GM18517 (cell line): ENCODE data around the gene CSNK1D.

Source experiments
- ATAC-seq: cut with Tn5 transposase; IDR thresholded peaks from one replicate; pipeline ENCODE4 v1.9.1; 2021; ENCODE audit warnings: mild to moderate bottlenecking, moderate library complexity; ENCODE audit not compliant: unreplicated experiment

The CSNK1D gene

DNA sequence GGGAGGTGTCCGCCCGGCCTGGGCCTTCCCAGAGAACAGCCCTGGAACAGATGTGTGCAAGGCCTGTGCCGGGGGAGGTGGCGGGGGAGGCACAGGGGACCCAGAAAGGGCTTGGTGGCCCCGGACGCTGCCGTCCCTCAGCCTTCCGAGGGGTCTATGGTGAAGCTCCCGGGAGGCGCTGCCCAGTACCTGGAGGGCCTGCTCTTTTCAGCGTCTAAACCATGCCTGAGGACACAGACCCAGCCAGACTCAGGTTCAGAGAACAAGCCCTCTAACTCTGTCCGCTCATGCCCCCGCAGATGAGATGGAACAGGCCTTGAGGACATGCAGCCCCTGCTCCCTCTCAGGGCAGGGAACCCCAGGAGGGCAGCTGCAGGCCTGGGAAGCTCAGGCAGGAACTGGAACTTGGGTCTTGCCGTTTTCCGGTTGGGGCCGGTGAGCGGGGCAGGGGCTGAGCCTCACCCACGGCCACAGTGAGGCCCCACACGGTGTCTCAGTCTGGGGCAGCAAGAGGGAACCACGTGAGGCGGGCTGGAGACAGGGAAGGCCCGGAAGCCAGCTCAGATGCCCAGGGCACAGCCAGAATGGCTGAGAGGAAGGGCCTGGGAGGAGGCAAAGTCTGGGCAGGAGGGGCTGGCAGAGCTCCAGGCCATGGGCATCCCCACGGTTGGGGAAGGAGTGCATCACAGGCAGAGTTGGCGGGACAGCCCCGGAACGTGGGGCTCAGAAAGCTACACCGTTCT is 32.1 kb downstream of the CSNK1D start:
- no peak for ATAC-seq

DNA sequence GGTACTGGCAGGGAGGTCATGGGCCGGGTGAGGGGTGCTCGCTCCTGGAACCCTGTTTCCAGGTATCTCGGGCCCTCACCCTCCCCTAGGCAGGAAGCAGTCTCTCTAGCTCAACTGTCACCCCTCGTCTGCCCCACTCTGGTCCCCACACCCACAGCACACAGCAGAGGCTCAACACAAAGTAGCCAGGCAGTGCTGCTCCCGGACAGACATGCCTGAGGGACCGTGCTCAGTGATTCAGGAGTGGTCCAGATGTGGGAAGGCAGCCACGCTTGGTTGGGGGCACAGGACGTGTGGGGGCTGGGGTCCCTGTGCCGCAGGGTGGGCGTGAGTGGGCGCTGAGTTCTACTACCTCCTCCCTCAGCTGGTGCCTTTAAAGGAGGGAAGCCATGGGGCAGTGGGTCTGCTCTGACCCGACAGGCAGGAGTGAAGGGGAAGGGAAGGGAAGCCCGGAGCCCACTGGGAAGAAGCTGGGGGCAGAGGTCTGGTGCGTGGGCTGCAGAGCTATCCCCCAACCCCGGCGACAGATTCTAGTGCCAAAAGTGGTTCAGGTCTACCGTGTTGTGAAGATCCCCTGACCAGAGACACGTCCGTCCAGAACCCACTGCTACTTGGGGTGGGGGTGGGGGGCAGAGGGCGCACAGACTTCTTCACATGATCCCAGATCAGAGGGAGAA is 32.9 kb downstream of the CSNK1D start:
- no peak for ATAC-seq

DNA sequence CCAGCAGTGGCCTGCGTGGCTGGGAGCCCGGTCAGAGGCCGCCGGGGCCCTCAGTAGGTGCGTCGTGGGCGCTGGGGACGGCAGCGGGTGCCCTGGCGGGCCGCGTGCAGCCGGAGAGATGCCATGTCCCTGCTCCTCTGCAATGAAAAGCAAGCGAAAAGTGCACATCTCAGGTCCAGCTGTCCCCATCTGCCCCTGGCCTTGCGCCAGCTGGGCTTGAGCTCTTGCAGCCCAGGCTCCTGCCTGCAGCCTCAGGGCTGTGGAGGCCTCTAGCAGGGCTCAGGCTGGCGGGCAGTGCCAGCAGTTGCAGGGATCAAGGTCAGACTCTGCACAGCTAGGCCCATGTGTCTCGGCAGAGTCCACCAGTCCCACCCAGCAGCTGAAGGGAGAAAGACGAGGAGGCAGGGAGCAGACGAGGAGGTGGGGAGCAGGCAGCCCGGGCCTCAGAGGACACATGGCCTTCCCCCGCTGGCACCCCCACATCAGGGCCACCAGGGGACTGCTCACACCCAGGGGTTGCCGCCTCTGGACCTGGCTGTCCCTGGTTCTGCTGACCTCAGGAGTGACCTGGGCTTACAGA is 33.5 kb downstream of the CSNK1D start:
- ATAC-seq, result no peak

DNA sequence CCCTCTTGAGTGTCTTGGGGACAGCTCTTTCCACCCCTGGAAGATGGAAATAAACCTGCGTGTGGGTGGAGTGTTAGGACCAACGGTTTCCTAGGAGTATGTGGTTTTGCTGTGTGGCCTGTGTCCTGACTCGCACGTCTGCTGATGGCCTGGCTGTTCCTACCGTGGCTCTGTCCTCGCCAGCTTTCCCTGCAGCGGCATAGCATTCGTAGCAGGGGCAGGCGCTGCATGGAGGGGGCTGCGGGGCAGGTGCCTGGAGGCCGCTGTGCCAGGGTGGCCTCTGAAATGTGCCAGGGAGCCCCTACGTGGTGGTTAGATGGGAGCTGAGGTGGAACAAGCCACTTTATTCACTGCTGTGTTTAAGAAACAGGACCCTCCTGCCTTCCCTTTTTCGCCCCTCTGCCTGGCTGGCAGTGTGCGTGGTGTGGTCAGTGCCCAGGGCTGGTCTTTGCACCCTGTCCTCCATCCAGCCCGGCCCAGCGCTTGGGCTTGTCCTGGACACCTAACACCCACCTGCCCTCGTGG is 34.0 kb downstream of the CSNK1D start:
- no peak for ATAC-seq

DNA sequence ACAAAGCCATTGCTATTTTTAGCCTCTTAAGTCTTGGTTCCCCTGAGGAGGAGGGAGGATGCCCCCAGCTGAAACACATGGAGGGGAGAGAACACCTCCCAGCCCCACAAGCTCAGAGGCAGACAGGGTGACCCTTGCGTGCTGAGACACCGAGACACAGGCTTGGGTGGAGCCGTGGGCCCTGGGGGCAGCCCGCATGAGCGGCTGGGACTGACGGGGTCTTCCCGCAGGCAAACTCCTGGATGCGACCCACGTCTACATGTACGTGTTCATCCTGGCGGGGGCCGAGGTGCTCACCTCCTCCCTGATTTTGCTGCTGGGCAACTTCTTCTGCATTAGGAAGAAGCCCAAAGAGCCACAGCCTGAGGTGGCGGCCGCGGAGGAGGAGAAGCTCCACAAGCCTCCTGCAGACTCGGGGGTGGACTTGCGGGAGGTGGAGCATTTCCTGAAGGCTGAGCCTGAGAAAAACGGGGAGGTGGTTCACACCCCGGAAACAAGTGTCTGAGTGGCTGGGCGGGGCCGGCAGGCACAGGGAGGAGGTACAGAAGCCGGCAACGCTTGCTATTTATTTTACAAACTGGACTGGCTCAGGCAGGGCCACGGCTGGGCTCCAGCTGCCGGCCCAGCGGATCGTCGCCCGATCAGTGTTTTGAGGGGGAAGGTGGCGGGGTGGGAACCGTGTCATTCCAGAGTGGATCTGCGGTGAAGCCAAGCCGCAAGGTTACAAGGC is 34.9 kb downstream of the CSNK1D start:
- ATAC-seq, result no peak

DNA sequence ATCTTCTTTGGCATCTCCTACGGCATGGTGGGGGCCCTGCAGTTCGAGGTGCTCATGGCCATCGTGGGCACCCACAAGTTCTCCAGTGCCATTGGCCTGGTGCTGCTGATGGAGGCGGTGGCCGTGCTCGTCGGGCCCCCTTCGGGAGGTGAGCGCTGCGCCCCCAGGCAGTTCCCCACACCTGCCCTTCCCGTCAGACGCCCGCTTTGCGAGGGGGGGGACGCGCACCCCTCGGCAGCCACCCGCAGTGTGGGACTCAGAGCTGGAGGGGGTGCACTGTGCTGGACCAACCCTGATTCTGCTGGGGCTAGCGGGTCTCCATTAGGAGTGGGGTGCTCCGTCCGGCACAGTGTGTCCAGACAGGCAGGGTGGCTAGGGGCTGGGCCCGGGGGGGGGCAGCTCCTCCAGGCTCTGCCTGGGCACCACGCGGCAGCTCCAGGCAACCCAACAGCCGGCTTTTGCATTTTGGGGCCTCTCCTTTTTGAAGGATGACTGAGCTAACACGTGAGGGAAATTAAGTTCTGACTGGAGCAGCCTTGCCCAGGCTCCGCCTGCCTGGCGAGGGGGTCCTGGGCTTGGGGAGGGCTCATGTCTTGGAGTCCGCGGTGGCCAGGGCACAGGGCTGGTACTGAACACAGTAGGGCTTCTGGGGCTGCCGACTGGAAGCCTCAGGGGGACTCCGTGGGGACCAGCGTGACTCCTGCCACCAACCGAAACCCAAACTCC is 35.6 kb downstream of the CSNK1D start:
- no peak for ATAC-seq

DNA sequence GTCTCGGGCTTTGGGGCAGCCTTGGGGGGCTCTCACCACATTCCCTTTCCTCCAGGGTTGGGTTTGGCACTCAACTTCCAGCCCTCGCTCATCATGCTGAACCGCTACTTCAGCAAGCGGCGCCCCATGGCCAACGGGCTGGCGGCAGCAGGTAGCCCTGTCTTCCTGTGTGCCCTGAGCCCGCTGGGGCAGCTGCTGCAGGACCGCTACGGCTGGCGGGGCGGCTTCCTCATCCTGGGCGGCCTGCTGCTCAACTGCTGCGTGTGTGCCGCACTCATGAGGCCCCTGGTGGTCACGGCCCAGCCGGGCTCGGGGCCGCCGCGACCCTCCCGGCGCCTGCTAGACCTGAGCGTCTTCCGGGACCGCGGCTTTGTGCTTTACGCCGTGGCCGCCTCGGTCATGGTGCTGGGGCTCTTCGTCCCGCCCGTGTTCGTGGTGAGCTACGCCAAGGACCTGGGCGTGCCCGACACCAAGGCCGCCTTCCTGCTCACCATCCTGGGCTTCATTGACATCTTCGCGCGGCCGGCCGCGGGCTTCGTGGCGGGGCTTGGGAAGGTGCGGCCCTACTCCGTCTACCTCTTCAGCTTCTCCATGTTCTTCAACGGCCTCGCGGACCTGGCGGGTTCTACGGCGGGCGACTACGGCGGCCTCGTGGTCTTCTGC is 36.3 kb downstream of the CSNK1D start:
- no peak for ATAC-seq

DNA sequence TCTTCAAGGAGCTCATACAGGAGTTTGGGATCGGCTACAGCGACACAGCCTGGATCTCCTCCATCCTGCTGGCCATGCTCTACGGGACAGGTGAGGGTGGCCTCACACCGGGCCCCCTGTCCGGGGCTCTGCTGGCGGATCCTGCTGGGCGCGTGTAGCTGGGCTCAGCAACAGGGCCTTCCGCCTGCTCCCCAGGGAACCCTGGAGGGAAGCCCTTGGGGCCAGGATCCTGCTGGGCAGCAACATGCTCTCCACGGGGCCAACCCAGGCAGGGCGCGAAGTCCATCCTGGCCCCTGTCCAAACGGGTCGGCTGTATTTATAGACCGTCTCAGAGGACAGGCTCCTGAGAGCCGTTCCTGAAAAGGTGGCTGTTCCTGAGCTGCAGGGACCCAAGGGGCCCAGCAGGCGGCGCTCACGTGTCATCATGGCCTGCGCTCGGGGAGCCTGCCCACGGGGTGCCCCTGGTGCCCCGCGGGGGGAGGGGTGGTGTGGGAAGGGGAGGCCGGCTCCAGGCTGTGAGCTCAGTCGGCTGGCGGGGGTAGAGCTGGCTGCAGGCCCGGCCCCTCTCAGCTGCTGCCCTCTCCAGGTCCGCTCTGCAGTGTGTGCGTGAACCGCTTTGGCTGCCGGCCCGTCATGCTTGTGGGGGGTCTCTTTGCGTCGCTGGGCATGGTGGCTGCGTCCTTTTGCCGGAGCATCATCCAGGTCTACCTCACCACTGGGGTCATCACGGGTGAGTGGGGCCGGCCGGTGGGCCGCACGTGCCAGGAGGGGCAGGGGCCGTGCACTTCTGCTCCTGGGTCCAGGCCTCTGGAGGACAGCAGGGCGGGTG is 37.1 kb downstream of the CSNK1D start:
- ATAC-seq, result no peak

DNA sequence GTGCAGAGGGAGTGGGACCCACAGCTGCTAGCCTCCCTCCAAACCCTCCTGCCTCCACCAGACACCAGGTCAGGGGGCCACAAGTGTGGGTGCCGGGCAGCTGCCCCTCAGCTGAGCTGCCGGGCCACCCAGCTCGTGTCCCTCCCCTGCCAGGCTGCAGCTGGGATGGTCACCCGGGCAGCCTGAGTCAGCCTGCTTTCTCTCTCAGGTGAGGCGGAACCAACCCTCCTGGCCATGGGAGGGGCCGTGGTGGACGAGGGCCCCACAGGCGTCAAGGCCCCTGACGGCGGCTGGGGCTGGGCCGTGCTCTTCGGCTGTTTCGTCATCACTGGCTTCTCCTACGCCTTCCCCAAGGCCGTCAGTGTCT is 37.7 kb downstream of the CSNK1D start:
- ATAC-seq, result no peak

DNA sequence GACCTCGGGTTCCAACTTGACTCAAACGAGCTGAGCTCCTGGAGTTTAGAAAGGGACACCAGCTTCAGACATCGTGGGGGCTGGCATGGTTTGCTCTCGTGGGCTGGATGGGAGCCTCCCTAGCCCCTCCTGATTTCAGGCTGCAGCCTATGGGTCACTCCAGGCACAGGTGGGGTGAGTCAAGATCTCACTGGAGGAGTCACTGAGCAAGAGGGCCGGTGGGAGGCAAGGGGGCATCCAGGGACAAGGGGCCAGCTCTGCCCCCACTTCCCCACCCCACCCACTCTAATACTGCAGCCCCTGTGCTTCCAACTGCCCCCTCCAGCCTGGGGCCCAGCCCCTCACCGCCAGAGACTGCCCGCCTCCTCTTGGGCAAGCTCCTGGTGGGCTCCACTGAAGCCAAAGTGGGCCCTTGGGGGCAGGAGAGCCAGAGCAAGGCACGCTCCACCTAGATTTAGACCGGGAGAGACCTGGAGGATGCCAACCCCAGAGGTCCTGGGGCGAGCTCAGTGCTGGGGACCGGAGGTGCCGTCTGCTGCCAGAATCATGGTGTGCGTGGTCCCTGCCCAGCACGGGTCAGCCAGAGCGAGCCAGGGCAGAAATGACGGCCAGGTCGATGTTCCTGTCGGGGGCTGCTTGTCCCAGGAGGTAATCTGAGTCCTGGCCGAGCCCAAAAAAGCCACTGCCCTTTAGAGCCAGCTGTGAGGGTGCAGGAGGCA is 38.3 kb downstream of the CSNK1D start:
- ATAC-seq, result no peak

DNA sequence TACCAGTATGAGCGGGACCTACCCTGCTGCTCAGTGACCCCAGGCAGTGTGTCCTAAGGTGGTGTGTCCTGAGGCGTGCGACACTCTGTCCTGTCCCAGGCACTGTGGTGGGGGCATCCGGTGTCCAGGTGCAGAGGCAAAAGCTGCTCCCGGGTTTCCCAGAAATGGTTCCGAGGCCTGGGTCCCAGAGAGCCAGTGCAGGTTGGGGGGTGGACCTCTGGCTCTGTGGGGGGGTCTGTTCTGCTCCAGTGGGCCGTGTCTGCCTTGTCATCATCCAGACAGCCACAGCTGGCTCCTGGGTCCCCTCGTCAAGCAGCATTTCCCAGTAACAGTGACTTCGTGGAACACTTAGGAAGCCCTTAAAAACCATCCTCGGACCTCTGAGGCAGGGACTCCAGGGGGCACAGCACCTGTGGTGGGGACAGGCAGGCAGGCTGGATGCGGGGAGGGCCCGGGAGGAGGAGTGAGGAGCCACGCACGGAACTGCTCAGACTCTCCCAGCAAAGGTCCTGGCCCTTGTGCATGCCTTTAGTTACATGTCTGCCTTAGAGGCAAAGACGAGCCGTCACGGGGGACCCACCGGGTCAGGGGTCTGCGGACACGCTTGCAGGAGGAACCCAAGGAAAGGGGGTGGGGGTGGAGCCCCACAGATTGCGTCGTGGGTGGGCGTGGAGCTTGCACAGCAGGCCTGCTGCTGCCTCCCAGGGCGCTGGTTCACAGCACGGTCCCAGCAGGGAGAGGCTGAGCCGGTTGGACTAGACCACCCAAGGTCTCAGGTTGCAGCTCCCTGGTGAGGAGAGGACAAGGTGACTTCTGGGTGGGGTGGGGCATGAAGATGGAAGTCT is 39.1 kb downstream of the CSNK1D start:
- no peak for ATAC-seq

DNA sequence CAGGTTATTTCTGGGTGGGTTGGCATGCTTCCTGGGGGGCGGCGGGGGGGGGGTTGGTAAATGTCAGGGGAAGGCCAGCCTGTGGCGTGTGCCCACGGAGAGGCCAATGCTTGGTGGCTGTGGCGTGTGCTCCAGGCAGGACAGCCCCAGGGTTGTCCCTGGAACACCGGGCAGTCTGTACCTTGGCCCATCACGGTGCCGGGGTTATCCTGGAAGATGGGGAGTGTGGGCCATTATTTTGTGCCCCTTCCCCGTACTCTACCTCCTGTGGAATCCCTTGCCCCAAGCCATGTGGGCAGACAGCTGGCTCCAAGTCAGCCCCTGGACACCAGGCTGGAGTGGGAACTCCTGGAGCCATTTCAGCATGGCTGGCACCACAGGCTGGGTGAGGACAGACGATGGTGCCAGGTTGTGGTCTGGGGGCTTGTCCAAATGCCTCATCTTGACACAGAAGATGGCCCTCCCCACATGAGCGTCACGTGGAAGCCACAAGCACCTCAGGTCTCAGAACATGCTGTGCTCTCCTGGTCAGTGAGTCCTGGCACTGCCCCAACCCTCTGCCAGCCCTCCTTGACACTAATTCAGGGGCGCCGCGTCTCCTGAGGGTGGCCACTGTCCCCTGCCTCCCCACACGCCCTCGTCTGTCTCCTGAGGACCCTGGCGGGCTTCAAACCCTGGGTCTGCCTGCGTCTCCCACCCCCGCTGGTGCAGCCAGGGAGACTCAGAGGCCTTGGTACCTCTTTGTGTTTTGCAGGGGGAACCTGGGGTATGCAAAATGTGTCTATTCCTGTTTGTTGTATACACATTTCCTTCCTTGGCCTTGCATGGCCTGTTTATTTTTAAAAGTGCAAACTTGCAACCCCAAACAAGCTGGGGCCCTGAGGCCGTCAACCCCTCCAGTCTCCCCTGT is 40.4 kb downstream of the CSNK1D start:
- no peak for ATAC-seq

DNA sequence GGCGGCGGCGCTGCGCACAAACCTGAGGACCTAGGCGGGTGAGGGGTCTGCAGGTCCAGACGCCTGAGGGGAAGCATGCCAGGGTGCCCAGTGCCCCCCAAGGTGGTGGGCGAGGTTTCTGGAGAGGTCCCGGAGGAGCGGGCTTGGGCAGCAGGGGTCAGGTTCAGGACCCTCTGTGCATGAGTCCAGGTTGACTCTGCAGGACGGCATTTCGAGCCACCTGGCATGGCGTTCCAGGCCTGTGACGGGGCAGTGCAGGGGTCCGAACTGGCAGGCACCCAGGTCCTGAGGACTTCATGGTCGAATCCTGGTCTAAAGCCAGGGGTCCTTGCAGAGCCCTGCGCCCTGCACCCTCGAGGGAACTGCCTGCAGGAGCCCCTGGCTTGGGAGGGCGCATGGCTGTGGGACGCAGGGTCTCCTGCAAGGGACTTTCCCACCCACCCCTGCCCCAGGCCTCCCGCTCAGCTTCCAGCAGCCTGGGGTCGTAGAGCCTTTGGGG is 41.1 kb downstream of the CSNK1D start:
- no peak for ATAC-seq

DNA sequence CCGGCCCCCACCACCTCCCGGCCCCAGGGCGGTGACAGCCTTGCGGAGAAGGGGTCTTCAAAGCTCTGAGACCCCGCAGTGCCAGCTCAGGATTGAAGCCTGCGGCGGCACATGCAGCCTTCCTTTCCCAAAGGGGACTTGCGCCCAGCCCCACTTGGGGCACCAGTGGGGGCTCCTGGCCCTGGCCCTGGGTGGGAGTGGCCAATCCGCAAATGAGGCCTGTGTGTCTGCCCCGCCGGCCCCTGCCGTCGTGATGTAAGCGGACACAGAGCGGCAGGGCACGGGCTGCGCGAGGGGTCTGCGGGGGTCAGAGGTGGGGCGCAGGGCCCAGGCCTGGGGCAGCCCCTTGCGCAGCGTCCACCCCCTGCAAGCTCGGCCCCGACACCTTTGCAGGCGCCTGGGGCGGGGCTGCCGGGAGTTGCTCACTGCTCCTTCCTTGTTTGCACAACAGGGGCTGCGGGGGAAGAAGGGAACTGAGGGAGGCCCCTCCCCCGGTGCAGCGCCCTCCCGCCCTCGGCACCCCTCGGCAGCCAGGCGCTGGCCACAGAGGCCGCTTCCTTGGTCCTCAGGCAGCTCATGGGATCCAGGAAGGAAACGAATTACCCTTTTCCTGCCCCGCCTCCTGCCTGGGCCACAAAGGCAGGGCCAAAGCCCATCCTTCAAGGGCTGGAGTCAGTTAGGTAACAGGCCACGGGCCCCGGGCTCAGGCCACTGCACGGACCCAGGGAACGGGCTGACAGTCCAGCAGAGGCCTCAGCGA is 41.8 kb downstream of the CSNK1D start:
- ATAC-seq, result no peak

DNA sequence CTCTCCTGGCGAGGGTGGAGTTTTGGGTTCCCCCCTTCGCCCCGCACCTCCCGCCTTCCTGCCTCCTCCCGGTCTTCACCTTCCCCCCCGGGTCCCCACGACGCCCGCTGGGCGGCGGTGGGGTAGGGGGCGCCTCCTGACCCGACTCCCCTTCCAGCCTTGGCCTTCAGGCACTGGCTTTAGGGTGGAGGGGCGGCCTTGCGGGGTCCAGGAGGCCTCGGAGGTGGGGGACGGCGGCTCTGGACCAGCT is 42.3 kb downstream of the CSNK1D start:
- no peak for ATAC-seq

DNA sequence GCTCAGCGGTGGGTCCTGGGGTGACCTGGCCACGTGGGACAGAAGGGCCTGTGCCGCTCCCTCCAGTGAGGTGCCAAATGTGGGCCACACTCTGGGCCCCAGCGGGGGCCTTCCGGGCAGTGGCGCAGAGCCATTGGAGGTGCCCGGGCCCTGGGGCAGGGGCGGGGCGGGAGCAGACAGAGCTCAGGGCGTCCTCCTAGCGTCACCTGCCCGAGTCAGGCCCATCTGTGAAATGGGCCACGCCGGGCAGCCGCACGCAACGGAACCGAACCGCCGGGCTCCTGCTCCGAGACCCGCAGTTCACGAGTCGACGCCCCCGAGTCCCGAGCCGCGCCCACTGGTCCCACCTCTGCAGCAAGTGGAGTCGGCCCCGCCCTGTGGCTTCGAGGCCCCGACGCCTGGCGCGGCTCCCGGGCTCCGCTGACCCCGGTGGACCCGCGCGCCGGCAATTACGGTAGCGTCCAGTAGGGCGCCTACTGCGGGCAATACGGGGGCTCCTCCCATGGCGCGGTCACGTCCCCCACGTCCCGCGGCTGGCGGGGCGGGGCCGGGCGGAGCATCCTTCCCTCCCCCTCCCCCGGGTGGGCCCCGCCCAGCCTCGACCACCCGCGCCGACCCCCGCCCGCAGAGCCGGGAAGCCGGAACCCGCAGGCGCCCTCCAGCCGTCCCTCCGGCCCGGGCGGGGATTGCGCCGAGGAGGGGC is 42.7 kb downstream of the CSNK1D start:
- ATAC-seq, result no peak
